Adrenal gland (tissue), 12 donors: Measurements from ENCODE around the gene CFAP97D2. TPM values are rescaled to one million over a fixed set of nuclear protein-coding genes. Genes with fewer than 3 reads are reported as not detected.
A peak's percentile ranks its signal among the peaks of the same experiment; 100 is the strongest.
"Not testable (repeated sequence)": the region's sequence is repeated elsewhere in the genome, so short reads cannot be mapped to it uniquely, and the experiment has no call there.

Experiments
- DNase-seq, 7 donors: peaks; one replicate each; pipeline ENCODE4 v3.0.0-alpha.2; 2019 to 2020
- H3K27ac ChIP-seq, 5 donors: fragments of 200-600 bp; sonication (generic) in 4 of 5; 1 replicate in 3 of 5; 2 replicates in 2 of 5; pipeline versions ENCODE4 v1.5.1 to v1.8.0; 2016 to 2020; ENCODE audit warnings: mild to moderate bottlenecking in 1 of 5
- H3K27me3 ChIP-seq: fragments of 200-600 bp; 2 replicates; pipeline ENCODE4 v1.8.0; 2021
- H3K36me3 ChIP-seq, 2 donors: fragments of 200-600 bp; replicated peaks in 1 of 2; 1 replicate in 1 of 2; 2 replicates in 1 of 2; pipeline versions ENCODE4 v1.5.1 to v1.8.0; 2018 to 2022
- H3K4me1 ChIP-seq, 2 donors: fragments of 200-600 bp; replicated peaks in 1 of 2; 1 replicate in 1 of 2; 2 replicates in 1 of 2; pipeline versions ENCODE4 v1.5.1 to v1.8.0; 2018 to 2021
- H3K4me3 ChIP-seq, 4 donors: fragments of 200-600 bp; sonication (generic) in 3 of 4; one replicate each; pipeline ENCODE4 v1.5.1; 2016 to 2018
- H3K9me3 ChIP-seq, 3 donors: fragments of 200-600 bp; sonication (generic) in 1 of 3; replicated peaks in 1 of 3; 1 replicate in 2 of 3; 2 replicates in 1 of 3; pipeline versions ENCODE4 v1.5.1 to v1.8.0; 2016 to 2021
- POLR2A ChIP-seq, 2 donors: fragments of 450-650 bp; IDR thresholded peaks; one replicate each; pipeline ENCODE4 v1.6.1; 2017; ENCODE audit warnings: antibody characterized with exemption in 2 of 2, mild to moderate bottlenecking in 2 of 2, moderate library complexity in 1 of 2
- WGBS, 4 donors: extraction: QIAGEN DNeasy Blood & Tissue Kit in 2 of 4; methylation state at CpG; one replicate each; pipeline versions ENCODE4 v1.1.5 to v1.1.7; 2013 to 2017; 5-methylcytosine and 5-hydroxymethylcytosine counted together
- intact Hi-C, 2 donors: fragments of 100-400 bp; cut with DNase I; formaldehyde crosslinking; loops; one replicate each; pipeline versions ENCODE4 v1.14.1 to v1.15.0; 2022 to 2023
- polyA plus RNA-seq, 3 donors: library from polyadenylated mRNA; stranded (reverse); fragments of 200-250 nt in 2 of 3; fragments of 350-450 nt in 1 of 3; fragmentation: Illumina TruSeq in 1 of 3; extraction: RNeasy Lipid Tissue Mini Kit (QIAGEN cat#74804) in 1 of 3; gene quantifications; one replicate each; pipeline ENCODE4 v1.2.3, GENCODE V29; 2013 to 2014
- total RNA-seq, 9 donors: library from RNA; depleted of rRNA in 4 of 9; stranded (reverse); fragments of >200 nt in 4 of 9; fragments of 120-200 nt in 1 of 9; fragmentation: NEBNext Ultra II Directional in 1 of 9; extraction: Animal tissue kit (Norgen Biotek cat#: 25700) in 1 of 9; gene quantifications; one replicate each; pipeline versions ENCODE4 v1.1.0 to v1.2.4, GENCODE V29; 2013 to 2023
- TF ChIP-seq, protein P1 (sequence below), 6 experiments: fragments of 450-650 bp in 4 of 6; fragments of 200-600 bp in 2 of 6; sonication (generic) in 1 of 6; IDR thresholded peaks; 1 replicate in 5 of 6; 2 replicates in 1 of 6; pipeline versions ENCODE4 v1.5.1 to v1.8.0; 2016 to 2021; ENCODE audit warnings: antibody characterized with exemption in 6 of 6, mild to moderate bottlenecking in 2 of 6, moderate library complexity in 1 of 6
- donor health status: healthy with polysubstance abuse.
- donor health status: Bipolar disorder and iron deficiency.
- donor health status: DM: yes; HTN: yes; CAD: no.
- donor health status: DM: no; HTN: no; CAD: no.
- donor health status: DM: no; HTN: no; CAD: no.
- donor health status: DM: yes; HTN: yes; CAD: no.

CFAP97D2 gene
- total and polyA plus RNA-seq, 12 donors = not detected

DNA sequence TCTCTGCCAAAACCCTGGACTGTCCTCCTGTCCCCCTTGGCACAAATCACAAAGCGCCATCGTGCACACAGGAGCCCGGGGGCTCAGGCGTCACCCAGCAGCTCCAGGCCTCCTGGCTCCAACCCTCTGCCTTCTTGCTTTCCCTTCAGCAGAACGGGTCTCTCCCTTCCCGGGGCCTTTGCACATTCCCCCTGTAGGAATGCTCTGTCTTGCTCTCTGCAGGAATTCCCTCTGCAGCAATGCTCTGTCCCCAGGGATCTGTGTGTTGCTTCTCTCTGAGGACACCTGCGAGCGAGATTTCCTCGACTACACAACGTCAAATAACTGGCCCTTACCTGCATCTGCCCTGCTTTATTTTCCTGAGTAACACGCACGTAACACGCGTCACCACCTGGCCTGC is 33.3 kb upstream of the CFAP97D2 start:
- 87 to 94% (median 90%) methylated on average over 14 of the region's 14 CpGs for WGBS, 4 donors
- Histone ChIP-seq H3K9me3 (no peaks in the 10 kb centered on the region), H3K4me1 (no peaks in the 10 kb centered on the region), H3K27me3 (no peaks in the 10 kb centered on the region), H3K36me3 (no peaks in the 10 kb centered on the region), H3K4me3 (no peak overlapping the region), H3K27ac (no peak overlapping the region)
- peak in 1 of 7 donors; percentile 10 for DNase-seq
- intact Hi-C loops = no loop called here
- no peak for TF ChIP-seq POLR2A (IDR thresholded peaks at IDR 0.05)
- TF ChIP-seq, protein P1, sequence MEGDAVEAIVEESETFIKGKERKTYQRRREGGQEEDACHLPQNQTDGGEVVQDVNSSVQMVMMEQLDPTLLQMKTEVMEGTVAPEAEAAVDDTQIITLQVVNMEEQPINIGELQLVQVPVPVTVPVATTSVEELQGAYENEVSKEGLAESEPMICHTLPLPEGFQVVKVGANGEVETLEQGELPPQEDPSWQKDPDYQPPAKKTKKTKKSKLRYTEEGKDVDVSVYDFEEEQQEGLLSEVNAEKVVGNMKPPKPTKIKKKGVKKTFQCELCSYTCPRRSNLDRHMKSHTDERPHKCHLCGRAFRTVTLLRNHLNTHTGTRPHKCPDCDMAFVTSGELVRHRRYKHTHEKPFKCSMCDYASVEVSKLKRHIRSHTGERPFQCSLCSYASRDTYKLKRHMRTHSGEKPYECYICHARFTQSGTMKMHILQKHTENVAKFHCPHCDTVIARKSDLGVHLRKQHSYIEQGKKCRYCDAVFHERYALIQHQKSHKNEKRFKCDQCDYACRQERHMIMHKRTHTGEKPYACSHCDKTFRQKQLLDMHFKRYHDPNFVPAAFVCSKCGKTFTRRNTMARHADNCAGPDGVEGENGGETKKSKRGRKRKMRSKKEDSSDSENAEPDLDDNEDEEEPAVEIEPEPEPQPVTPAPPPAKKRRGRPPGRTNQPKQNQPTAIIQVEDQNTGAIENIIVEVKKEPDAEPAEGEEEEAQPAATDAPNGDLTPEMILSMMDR (IDR thresholded peaks at IDR 0.05) = no peak

DNA sequence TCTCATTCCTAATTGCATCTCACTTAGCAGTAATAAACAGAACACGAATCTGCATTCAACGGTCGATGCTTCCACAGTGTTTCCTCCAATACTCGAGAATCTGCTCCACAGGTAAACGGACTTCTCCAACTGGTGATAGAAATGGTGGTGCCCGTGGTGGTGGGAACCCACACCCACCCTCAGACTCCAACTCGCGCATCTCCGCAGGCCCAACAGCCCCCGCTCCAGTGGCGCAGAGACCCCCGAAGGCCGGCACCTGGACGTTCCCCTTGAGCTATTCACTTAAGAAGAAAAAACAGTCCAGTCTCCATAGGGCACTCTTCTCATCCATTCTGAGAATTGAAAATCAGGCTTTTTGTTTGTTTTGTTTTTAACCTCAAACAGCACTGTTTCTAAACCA is 32.9 kb upstream of the CFAP97D2 start:
- Histone ChIP-seq H3K9me3 (no peaks in the 10 kb centered on the region), H3K4me1 (no peaks in the 10 kb centered on the region), H3K36me3 (no peaks in the 10 kb centered on the region), H3K27ac (no peak overlapping the region), H3K4me3 (no peak overlapping the region), H3K27me3 (no peaks in the 10 kb centered on the region)
- intact Hi-C loops = no loop called here
- WGBS, 4 donors = 84 to 96% (median 91%) methylated on average over 12 to 14 of the region's 14 CpGs
- TF ChIP-seq POLR2A (IDR thresholded peaks at IDR 0.05) = no peak
- DNase-seq = peak in 1 of 7 donors; percentile 10

DNA sequence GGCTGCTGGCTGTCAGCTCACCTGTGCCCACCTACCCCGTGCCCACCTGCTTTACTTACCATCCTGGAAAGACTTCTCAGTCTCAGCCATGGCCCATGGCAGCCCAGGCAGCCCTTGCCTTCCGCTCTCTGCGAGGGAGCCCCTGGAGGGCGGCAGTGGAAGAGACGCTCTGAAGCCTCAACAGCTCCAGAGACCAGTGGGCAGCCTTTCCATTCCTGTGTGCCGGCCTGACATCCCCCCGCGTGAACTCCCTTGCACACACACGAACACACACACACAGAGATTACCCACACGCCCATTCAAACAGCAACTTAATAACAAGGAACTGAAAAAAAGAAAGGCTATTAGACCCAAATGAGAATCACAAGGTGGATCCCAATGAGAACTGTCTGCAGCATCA is 32.4 kb upstream of the CFAP97D2 start:
- Histone ChIP-seq H3K36me3 (no peaks in the 10 kb centered on the region), H3K27me3 (no peaks in the 10 kb centered on the region), H3K27ac (no peak overlapping the region), H3K4me1 (no peaks in the 10 kb centered on the region), H3K9me3 (no peaks in the 10 kb centered on the region), H3K4me3 (no peak overlapping the region)
- 72 to 77% (median 76%) methylated on average over 10 of the region's 10 CpGs for WGBS, 4 donors
- TF ChIP-seq, protein P1 (IDR thresholded peaks at IDR 0.05) = no peak
- no peak for TF ChIP-seq POLR2A (IDR thresholded peaks at IDR 0.05)
- DNase-seq = no peak
- intact Hi-C loops = no loop called here

- no peak for DNase-seq
- intact Hi-C loops = no loop called here
- Histone ChIP-seq H3K27ac (no peak overlapping the region), H3K9me3 (no peaks in the 10 kb centered on the region), H3K4me3 (no peak overlapping the region), H3K36me3 (no peaks in the 10 kb centered on the region), H3K27me3 (no peaks in the 10 kb centered on the region), H3K4me1 (no peaks in the 10 kb centered on the region)
- TF ChIP-seq, protein P1 (IDR thresholded peaks at IDR 0.05) = no peak
- no peak for TF ChIP-seq POLR2A (IDR thresholded peaks at IDR 0.05)
- WGBS, 4 donors = 77 to 85% (median 79%) methylated on average over 9 to 22 of the region's 22 CpGs
Observed at GRCh38 chr13:114147803-114148520, 31.1 kb upstream of the CFAP97D2 start.

GRCh38 chr13:114148521-114148855 is 30.6 kb upstream of the CFAP97D2 start:
- Histone ChIP-seq H3K27ac (no peak overlapping the region), H3K4me1 (no peaks in the 10 kb centered on the region), H3K9me3 (no peaks in the 10 kb centered on the region), H3K27me3 (no peaks in the 10 kb centered on the region), H3K4me3 (no peak overlapping the region), H3K36me3 (no peaks in the 10 kb centered on the region)
- intact Hi-C loops = no loop called here
- TF ChIP-seq, protein P1 (IDR thresholded peaks at IDR 0.05) = no peak
- no peak for TF ChIP-seq POLR2A (IDR thresholded peaks at IDR 0.05)
- WGBS, 4 donors = 46 to 70% (median 62%) methylated on average over 5 to 8 of the region's 8 CpGs
- peak in 1 of 7 donors; percentile 8 for DNase-seq

- H3K4me1 ChIP-seq, H3K36me3 ChIP-seq, H3K4me3 ChIP-seq, DNase-seq, H3K27me3 ChIP-seq, intact Hi-C loops, H3K9me3 ChIP-seq, H3K27ac ChIP-seq: not testable (repeated sequence)
- WGBS, 4 donors = 83 to 88% (median 86%) methylated on average over 7 to 19 of the region's 19 CpGs
Observed at GRCh38 chr13:114148886-114149285, 30.2 kb upstream of the CFAP97D2 start.
